Raji (cell line): ENCODE results near the gene TTLL6.

Experiments used
- POLR2A ChIP-seq: IDR thresholded peaks from 2 replicates; pipeline ENCODE4 v1.6.1; 2011; ENCODE audit warnings: low read depth, low read length, control low read depth; ENCODE audit not compliant: insufficient read depth

The TTLL6 gene

GRCh38 chr17:48816774-48817590, at the start of gene TTLL6:
Gene TTLL6 (minus strand): TSS chr17:48817229. CDS start chr17:48817072, 157 bp downstream.
- no peak for TF ChIP-seq POLR2A

- TF ChIP-seq POLR2A = no peak
Measured at GRCh38 chr17:48860456-48860855, 43.4 kb upstream of the TTLL6 start.

GRCh38 chr17:48860034-48860433, 43.0 kb upstream of the TTLL6 start:
- TF ChIP-seq POLR2A = no peak

GRCh38 chr17:48856122-48856821, 39.2 kb upstream of the TTLL6 start:
- TF ChIP-seq POLR2A = no peak

GRCh38 chr17:48854774-48855476, 37.9 kb upstream of the TTLL6 start:
- TF ChIP-seq POLR2A = no peak

- no peak for TF ChIP-seq POLR2A
Measured at GRCh38 chr17:48850792-48851323, 33.8 kb upstream of the TTLL6 start.

GRCh38 chr17:48843187-48843900, 26.3 kb upstream of the TTLL6 start:
- no peak for TF ChIP-seq POLR2A

GRCh38 chr17:48842746-48843145, 25.7 kb upstream of the TTLL6 start:
- TF ChIP-seq POLR2A = no peak

- no peak for TF ChIP-seq POLR2A
Measured at GRCh38 chr17:48841395-48841831, 24.4 kb upstream of the TTLL6 start.

GRCh38 chr17:48840441-48840840, 23.4 kb upstream of the TTLL6 start:
- no peak for TF ChIP-seq POLR2A

- no peak for TF ChIP-seq POLR2A
Measured at GRCh38 chr17:48835971-48836370, 18.9 kb upstream of the TTLL6 start.

- no peak for TF ChIP-seq POLR2A
Measured at GRCh38 chr17:48834973-48835372, 17.9 kb upstream of the TTLL6 start.

GRCh38 chr17:48831549-48831883, 14.5 kb upstream of the TTLL6 start:
- no peak for TF ChIP-seq POLR2A

GRCh38 chr17:48830840-48831548, 14.0 kb upstream of the TTLL6 start, which contains the start of gene CALCOCO2:
Gene CALCOCO2 (plus strand): TSS chr17:48831035. CDS start chr17:48841708, 10,673 bp downstream.
- peak; percentile 76 for TF ChIP-seq POLR2A
